NCI-H1694 treated with DMSO at 0.1 percent for 48 hours (cell line): ENCODE data around the gene RNFT1.
"Not testable (repeated sequence)": the region's sequence is repeated elsewhere in the genome, so short reads cannot be mapped to it uniquely, and the experiment has no call there.

Experiments
- DNase-seq: peaks from one replicate; lab custom pipeline; 2025; lab: John Stamatoyannopoulos, UW

RNFT1 gene

DNA sequence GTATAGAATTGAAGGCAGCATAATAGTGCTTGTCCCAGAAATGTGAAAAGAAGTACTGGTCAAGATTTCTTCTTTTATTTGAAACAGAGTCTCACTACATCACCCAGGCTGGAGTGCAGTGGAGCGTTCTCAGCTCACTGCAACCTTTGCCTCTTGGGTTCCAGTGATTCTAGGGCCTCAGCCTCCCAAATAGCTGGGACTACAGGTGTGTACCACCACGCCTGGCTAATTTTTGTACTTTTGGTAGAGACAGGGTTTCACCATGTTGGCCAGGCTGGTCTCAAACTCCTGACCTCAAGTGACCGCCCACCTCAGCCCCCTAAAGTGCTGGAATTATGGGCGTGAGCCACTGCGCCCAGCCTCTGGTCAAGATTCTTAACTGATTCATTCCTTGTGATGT lies 43.9 kb downstream of the RNFT1 start:
- not testable (repeated sequence) for DNase-seq

- DNase-seq, result no peak
Measured at GRCh38 chr17:59916446-59916845, 48.1 kb downstream of the RNFT1 start.

- DNase-seq, result peak; percentile 63
Measured at GRCh38 chr17:59914274-59914854, 50.2 kb downstream of the RNFT1 start.

- DNase-seq, result no peak
Measured at GRCh38 chr17:59907467-59907866, 57.1 kb downstream of the RNFT1 start.

- DNase-seq, result no peak
Measured at GRCh38 chr17:59903455-59903854, 61.1 kb downstream of the RNFT1 start.
